ENCODE data around the gene GADD45G. TPM values are rescaled to one million over a fixed set of nuclear protein-coding genes. Genes with fewer than 3 reads are reported as not detected.
A peak's percentile ranks its signal among the peaks of the same experiment; 100 is the strongest.

Gene GADD45G
- total and polyA plus RNA-seq, 7 donors, result 5.7 to 37.8 (median 19.7) TPM

DNA sequence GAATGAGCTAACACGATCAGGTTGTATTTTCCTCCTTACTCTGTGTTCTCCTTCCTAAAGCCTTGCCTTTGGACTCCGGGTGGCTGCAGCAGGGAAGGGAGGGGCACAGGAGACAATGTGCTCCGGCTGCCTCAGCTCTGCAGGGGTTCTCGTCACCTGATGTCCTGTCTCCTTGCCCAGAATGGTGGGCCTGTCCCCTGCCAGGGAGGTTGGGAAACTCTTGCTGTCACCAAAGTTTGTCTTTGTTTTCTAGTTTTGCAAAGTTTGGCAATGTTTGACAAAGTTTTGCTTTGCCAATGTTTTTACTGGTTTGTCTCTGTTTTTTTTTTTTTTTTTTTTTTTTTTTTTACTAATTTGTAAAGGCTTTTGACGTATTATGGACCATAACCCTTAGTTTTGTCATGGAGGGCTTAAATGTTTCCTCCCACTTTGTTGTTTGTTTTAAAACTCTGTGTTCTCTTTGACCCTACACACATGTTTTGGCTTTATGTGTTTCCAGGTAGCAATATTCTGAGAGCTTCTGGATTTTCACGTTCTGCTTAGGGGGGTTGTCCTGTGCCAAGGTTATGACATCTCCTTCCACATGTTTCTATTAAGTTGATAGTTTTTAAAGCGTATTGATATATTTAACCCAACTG is 49.3 kb downstream of the GADD45G start:
- Histone ChIP-seq H3K4me1 (peaks cover 0 to 6% (median 0%) of the 10 kb centered on the region in 4 donors), H3K9me3 (no peaks in the 10 kb centered on the region), H3K4me3 (no peak overlapping the region), H3K36me3 (no peaks in the 10 kb centered on the region), H3K27ac (no peak overlapping the region), H3K27me3 (no peaks in the 10 kb centered on the region)
- peak; percentile 70 for DNase-seq
- TF ChIP-seq POLR2A (IDR thresholded peaks at IDR 0.05) (no peak), POLR2AphosphoS5 (IDR thresholded peaks at IDR 0.05) (no peak)
- WGBS, 2 donors, result 78 to 88% methylated on average over 7 of the region's 7 CpGs
- intact Hi-C loops (cut with DNase I), result no loop called here

DNA sequence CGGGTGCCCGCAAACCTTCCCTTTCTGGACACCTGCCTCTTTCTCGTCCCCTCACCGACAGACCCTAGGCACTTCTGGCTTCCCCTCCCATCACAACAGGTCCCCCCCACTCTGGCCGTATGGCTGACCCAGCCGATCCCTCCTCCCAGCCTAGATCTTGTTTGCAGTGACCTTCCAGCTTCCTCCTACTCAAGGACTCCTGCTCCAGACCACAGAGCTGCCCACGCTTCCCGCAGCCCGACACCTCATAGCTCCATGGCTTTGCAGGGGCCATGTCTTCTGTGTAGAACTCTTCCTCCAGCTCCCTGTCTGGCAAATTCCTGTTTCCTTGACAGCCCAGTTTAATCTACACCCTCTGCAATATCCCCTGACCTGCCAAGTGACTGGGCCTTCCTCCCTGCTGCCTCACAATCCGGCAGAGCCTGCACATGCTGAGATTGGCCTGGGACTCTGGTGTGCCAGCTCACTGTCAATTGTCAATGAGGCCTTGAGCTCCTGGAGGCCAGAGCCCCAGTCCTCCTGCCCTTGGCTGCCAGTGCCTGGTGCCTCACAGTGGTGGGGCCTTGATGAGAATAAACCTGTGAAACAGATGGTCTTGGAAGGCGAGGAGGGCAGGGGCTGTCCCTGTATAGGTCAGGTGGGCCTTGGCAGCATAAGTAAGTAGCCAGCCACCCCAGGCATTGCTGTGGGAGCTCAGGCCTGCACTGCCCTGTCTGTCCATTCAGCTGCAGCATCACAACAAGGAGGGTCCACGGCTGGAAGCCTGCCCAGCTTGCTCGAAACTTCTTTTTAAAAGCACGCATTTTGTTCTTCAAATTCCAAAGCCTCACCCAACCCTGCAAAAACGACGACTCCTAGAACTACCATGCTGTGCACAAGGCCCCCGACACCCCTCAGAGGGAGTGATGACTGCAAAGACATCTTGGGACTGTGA is 50.5 kb downstream of the GADD45G start:
- Histone ChIP-seq H3K27me3 (no peaks in the 10 kb centered on the region), H3K4me3 (no peak overlapping the region), H3K36me3 (no peaks in the 10 kb centered on the region), H3K4me1 (peaks cover 0 to 6% (median under 1%) of the 10 kb centered on the region in 4 donors), H3K27ac (no peak overlapping the region), H3K9me3 (no peaks in the 10 kb centered on the region)
- TF ChIP-seq POLR2A (IDR thresholded peaks at IDR 0.05), result no peak
- no peak for TF ChIP-seq POLR2AphosphoS5 (IDR thresholded peaks at IDR 0.05)
- TF ChIP-seq, protein P1, sequence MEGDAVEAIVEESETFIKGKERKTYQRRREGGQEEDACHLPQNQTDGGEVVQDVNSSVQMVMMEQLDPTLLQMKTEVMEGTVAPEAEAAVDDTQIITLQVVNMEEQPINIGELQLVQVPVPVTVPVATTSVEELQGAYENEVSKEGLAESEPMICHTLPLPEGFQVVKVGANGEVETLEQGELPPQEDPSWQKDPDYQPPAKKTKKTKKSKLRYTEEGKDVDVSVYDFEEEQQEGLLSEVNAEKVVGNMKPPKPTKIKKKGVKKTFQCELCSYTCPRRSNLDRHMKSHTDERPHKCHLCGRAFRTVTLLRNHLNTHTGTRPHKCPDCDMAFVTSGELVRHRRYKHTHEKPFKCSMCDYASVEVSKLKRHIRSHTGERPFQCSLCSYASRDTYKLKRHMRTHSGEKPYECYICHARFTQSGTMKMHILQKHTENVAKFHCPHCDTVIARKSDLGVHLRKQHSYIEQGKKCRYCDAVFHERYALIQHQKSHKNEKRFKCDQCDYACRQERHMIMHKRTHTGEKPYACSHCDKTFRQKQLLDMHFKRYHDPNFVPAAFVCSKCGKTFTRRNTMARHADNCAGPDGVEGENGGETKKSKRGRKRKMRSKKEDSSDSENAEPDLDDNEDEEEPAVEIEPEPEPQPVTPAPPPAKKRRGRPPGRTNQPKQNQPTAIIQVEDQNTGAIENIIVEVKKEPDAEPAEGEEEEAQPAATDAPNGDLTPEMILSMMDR (IDR thresholded peaks at IDR 0.05), result no peak
- no peak for TF ChIP-seq EP300 (IDR thresholded peaks at IDR 0.05)
- DNase-seq, result peak; percentile 64
- intact Hi-C loops (cut with DNase I), result no loop called here
- WGBS, 2 donors, result 85 to 91% methylated on average over 17 of the region's 17 CpGs

Other genes with a start within 250 kb of the GADD45G start
- gene SEMA4D, start 106.9 kb upstream of the GADD45G start, total RNA-seq, result 10 to 100 TPM in 1 of 4 donors, 1 to 10 TPM in 3; 4.6 to 13.0 (median 7.0) TPM
- gene SEMA4D, start 106.9 kb upstream of the GADD45G start, polyA plus RNA-seq, result 10 to 100 TPM in 1 of 3 donors, 1 to 10 TPM in 2; 1.4 to 35.1 (median 3.6) TPM

All from sigmoid colon (tissue), 7 donors.